ENCODE data around the gene LRIG3.

- TF ChIP-seq POLR2AphosphoS5 (IDR thresholded peaks at IDR 0.05) (no peak), CTCF (IDR thresholded peaks at IDR 0.05) (no peak), POLR2A (IDR thresholded peaks at IDR 0.05; ENCODE audit: low read depth) (no peak), EP300 (IDR thresholded peaks at IDR 0.05) (no peak)
Measured at GRCh38 chr12:58915037-58915436, 5.3 kb downstream of the LRIG3 start.
